SK-N-SH treated with all-trans-retinoic acid at 6 μM for 48 hours (cell line): ENCODE measurements around the gene CTDSP1.

Experiments
- ARNTL ChIP-seq: fragments of 450-650 bp; formaldehyde crosslinking; IDR thresholded peaks from 2 replicates; pipeline ENCODE4 v1.5.0; 2020; ENCODE audit warnings: low read depth, mild to moderate bottlenecking, moderate library complexity, borderline replicate concordance
- BACH2 ChIP-seq: fragments of 250-450 bp; sonication (Bioruptor Pico); IDR thresholded peaks from 2 replicates; pipeline ENCODE4 v1.9.0; 2021; ENCODE audit warnings: mild to moderate bottlenecking, borderline replicate concordance
- ESRRG ChIP-seq: fragments of 250-450 bp; sonication (Bioruptor Pico); IDR thresholded peaks from 2 replicates; pipeline ENCODE4 v1.6.1; 2021; ENCODE audit warnings: mild to moderate bottlenecking
- ISL1 ChIP-seq: fragments of 250-450 bp; sonication (Bioruptor Pico); IDR thresholded peaks from 2 replicates; pipeline ENCODE4 v2.1.2; 2022; ENCODE audit warnings: mild to moderate bottlenecking, moderate library complexity
- OSR1 ChIP-seq: fragments of 250-450 bp; sonication (Bioruptor Pico); IDR thresholded peaks from 2 replicates; pipeline ENCODE4 v1.8.0; 2022; ENCODE audit warnings: moderate library complexity, mild to moderate bottlenecking, inconsistent platforms
- PATZ1 ChIP-seq: fragments of 250-450 bp; sonication (Bioruptor Pico); IDR thresholded peaks from 2 replicates; pipeline ENCODE4 v1.8.0; 2020; ENCODE audit warnings: mild to moderate bottlenecking, moderate library complexity, borderline replicate concordance
- POU6F1 ChIP-seq: fragments of 250-450 bp; sonication (Bioruptor Pico); IDR thresholded peaks from 2 replicates; pipeline ENCODE4 v1.8.0; 2021; ENCODE audit warnings: low read depth, mild to moderate bottlenecking, moderate library complexity, borderline replicate concordance
- PPARA ChIP-seq: fragments of 250-450 bp; sonication (Bioruptor Pico); IDR thresholded peaks from 2 replicates; pipeline ENCODE4 v1.5.0; 2020; ENCODE audit warnings: mild to moderate bottlenecking, borderline replicate concordance
- RARB ChIP-seq: fragments of 250-450 bp; sonication (Bioruptor Pico); IDR thresholded peaks from 2 replicates; pipeline ENCODE4 v1.8.0; 2021; ENCODE audit warnings: mild to moderate bottlenecking, moderate library complexity
- SNAI2 ChIP-seq: fragments of 250-450 bp; sonication (Bioruptor Pico); IDR thresholded peaks from 2 replicates; pipeline ENCODE4 v1.5.0; 2020; ENCODE audit warnings: mild to moderate bottlenecking, moderate library complexity
- TCF4 ChIP-seq: fragments of 250-450 bp; sonication (Bioruptor Pico); IDR thresholded peaks from 2 replicates; pipeline ENCODE4 v1.8.0; 2021; ENCODE audit warnings: mild to moderate bottlenecking, moderate library complexity, borderline replicate concordance
- ZFP3 ChIP-seq: fragments of 250-450 bp; sonication (Bioruptor Pico); IDR thresholded peaks from 2 replicates; pipeline ENCODE4 v1.5.0; 2020; ENCODE audit warnings: mild to moderate bottlenecking, moderate library complexity
- ZNF565 ChIP-seq: fragments of 450-650 bp; formaldehyde crosslinking; conservative IDR thresholded peaks from 2 replicates; pipeline ENCODE4 v1.5.0; 2020; ENCODE audit warnings: low read depth, mild to moderate bottlenecking, moderate library complexity

- TF ChIP-seq BACH2 (CRISPR knock-in tag) (no peak), POU6F1 (CRISPR knock-in tag) (no peak), ISL1 (CRISPR knock-in tag) (no peak), ZNF565 (no peak), ZFP3 (CRISPR knock-in tag) (no peak), PATZ1 (CRISPR knock-in tag) (no peak), RARB (CRISPR knock-in tag) (no peak), TCF4 (CRISPR knock-in tag) (no peak), PPARA (CRISPR knock-in tag) (no peak), SNAI2 (CRISPR knock-in tag) (no peak), OSR1 (CRISPR knock-in tag) (no peak), ARNTL (CRISPR knock-in tag) (no peak), ESRRG (CRISPR knock-in tag) (no peak)
Observed at GRCh38 chr2:218393750-218394290, 5.8 kb upstream of the CTDSP1 start.
